Measurements from ENCODE around the gene RABGAP1.

The RABGAP1 gene

DNA sequence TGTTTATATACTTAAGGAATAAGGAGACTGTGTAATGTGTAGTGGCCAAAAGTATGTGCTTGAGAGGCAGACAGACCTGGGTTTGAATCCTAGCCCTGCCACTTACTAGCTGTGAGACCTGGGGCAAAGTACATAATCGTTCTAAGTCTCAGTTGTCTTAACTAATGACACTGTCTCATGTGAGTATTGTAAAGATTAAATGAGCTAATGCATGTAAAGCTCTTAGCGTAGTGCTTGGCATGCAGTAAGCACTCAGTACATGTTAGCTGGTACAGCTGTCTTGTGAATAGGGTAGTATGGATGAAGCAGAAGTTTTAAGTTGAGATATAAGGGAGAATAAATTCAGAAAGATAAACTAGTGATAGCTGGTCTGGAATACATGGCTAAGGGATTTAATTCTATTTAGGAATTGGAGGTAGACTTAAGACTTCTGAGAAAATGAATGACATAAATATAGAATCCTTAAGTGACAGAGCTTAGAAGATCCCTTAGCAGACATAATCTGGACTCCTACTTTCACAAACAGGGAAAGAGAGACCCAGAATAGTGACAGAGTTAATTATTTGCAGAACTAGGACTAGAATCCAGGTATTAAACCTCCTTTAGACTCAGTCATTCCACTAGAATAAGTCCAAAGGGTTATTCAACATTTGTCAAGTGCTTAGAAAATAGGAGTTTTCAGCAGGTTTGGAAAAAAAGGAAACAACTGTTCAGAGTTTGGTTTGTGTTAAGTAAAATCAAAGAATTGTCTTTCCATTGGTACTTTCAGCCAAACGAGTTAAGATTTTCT lies 105.8 kb downstream of the RABGAP1 start:
- DNase-seq (ENCODE audit: low read depth), result no peak

DNA sequence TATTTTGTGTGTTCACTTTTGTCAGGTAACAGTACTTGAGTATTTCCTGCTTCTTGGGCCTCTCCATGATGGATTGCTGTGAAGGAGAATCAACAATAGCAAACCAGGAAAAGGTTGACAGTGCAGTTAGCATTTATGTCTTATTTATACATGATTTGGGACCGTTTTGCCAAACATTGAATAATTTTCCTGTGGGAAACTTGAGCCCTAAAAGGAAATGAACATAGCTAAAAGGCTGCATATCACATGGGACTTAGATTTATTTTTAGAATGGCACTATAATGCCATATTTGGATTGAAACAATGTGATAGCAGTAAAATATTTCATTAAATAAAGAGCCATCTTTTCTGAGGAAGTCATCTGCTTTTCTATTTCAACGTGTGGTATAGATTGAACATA lies 107.9 kb downstream of the RABGAP1 start:
- DNase-seq (ENCODE audit: low read depth), result no peak

GRCh38 chr9:123049589-123050222 lies 108.9 kb downstream of the RABGAP1 start:
- no peak for DNase-seq (ENCODE audit: low read depth)

DNA sequence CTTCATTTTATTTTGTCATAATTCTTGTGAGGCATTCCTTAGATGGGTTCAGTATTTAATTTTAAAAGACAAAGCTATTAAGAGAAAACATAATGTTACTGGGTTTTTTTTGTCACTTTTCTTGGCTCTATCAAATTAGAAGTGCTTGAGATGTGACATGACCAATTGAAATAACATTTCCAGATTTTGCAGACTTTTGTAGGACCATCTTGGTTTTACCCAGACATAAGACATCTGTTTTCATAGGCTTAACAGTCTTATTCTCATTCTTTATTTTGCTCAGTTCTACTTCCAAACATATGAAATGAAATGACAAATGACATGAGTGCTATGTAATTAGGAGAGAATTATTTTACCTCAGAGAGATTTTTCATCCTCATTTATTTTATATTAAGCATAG lies 112.2 kb downstream of the RABGAP1 start:
- DNase-seq (ENCODE audit: low read depth), result no peak

- DNase-seq (ENCODE audit: low read depth), result no peak
These were observed 112.9 kb downstream of the RABGAP1 start for GRCh38 chr9:123053711-123054110.

GRCh38 chr9:123058834-123059233 lies 118.0 kb downstream of the RABGAP1 start:
- no peak for DNase-seq (ENCODE audit: low read depth)

GRCh38 chr9:123059472-123060220 lies 118.8 kb downstream of the RABGAP1 start:
- no peak for DNase-seq (ENCODE audit: low read depth)

DNA sequence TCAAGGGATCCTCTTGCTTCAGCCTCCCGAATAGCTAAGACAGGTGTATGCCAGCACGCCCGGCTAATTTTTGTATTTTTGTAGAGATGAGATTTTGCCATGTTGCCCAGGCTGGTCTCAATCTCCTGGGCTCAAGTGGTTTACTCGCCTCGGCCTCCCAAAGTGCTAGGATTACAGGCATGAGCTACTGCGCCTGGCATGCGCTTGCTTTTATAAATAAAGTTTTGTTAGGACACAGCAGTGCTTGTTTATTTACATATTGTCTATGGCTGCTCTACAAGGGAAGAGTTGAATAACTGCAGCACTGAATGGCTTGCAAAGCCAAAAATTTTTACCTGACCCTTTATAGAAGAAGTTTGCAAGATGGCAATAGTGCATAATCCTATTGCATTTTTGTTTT lies 120.4 kb downstream of the RABGAP1 start:
- no peak for DNase-seq (ENCODE audit: low read depth)

DNA sequence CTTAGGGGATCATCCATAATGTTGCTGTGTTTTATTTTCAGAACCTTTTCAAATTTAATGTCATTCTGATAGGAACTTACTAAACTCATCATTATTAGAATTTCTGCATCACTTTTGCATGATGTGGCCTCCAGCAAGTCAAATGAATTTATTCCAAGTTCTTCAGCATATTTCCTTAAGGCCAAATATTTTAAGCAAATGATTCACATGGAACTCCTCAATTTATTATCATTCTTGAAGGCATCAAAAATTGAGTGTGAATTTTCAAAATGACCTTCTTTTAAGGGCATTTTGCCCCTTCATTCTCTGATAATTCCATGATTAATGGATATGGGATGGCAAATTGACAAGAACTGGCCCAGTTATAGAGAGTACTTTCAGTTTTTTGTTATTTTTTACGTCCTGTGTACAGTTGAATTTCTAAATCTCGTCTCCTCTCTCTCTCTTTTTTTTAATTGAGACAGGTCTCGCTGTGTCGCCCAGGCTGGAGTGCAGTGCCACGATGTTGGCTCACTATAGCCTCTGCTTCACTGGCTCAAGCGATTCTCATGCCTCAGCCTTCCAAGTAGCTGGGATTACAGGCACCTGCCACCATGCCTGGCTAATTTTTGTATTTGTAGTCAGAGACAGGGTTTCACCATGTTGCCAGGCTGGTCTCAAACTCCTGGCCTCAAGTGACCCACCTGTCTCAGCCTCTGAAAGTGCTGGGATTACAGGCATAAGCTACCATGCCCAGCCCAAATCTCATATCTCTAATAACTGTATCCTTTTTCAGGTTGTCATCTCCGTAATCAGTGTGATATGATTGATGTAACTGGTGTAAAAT lies 121.7 kb downstream of the RABGAP1 start:
- DNase-seq (ENCODE audit: low read depth), result no peak

DNA sequence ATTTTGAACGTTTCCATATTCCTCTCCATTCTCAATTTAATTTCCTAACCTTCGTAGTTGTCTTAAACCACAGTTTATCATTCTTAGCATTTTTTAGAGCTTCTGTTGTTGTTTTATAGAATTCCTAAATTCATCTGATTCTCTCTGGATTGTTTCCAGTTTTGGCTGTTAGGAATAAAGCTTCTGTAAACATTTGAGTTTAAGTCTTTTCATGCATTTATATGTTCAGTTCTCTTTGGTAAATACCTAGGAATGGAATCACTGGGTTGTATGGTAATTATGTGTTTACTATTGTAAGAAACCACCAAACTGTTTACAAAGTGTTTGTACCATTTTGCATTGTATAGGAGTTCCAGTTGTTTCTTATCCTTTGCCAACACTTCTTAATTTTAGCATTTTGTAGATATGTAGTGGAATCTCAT lies 122.4 kb downstream of the RABGAP1 start:
- DNase-seq (ENCODE audit: low read depth), result no peak

DNA sequence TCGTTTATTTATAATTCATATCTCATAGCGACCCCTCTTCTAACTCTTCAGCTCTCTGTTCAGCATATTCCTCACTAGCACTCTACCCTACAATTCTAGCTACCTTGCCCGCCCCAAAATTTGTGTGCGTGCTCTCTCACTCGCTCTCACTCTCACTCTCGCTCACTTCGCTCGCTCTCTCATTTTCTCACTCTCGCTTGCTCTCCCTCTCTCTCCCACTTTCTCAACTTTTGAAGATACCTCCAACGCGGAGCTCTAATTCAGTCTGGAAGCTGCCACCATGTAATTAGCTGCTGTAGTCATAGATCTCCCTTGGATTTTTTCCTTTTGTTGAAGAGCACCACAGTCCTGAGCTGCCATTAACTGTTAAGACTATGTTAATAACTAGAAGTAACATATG lies 123.1 kb downstream of the RABGAP1 start:
- no peak for DNase-seq (ENCODE audit: low read depth)

- DNase-seq (ENCODE audit: low read depth), result no peak
These were observed 123.9 kb downstream of the RABGAP1 start for GRCh38 chr9:123064716-123065115.

GRCh38 chr9:123065196-123065595 lies 124.4 kb downstream of the RABGAP1 start:
- no peak for DNase-seq (ENCODE audit: low read depth)

DNA sequence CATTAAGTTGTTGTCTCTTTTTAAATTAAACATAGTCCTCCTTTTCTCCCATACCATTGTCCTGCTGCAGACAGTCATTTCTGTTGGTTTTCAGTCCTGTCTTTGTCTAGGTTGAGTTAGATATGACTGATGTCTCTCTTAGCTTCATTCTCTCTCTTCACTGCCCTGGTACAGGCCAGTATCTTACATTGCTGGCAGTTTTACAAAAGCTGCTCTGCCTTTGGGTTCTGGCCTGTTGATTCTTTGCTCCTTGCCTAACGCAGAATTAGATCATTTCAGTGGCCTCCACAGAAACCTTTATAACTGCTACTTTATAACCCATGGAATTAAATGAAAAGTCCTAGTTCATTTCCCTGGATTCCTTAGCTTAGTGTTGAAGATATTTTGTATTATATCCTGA lies 126.3 kb downstream of the RABGAP1 start:
- no peak for DNase-seq (ENCODE audit: low read depth)

- peak; percentile 72 for DNase-seq (ENCODE audit: low read depth)
These were observed 128.2 kb downstream of the RABGAP1 start for GRCh38 chr9:123069010-123069481.

DNA sequence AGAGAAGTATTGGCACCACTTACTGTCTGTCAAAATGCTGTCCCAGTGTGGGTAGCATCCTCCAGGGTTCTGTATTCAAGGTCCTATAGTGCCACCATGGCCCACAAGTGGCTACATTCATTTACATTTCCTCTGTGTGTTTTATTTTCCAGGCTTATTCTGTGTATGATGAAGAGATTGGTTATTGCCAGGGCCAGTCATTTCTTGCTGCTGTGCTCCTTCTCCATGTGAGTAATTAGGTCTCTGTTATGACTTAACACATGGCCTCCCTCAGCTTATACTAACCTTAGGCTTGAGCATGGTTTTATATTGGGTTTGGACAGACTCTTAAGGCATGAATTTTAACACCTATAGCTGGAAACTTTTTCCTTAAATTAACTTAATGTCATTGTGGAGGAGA lies 129.4 kb downstream of the RABGAP1 start:
- no peak for DNase-seq (ENCODE audit: low read depth)

GRCh38 chr9:123072407-123072995 lies 131.7 kb downstream of the RABGAP1 start:
- DNase-seq (ENCODE audit: low read depth), result no peak

- no peak for DNase-seq (ENCODE audit: low read depth)
These were observed 132.6 kb downstream of the RABGAP1 start for GRCh38 chr9:123073441-123073840.

DNA sequence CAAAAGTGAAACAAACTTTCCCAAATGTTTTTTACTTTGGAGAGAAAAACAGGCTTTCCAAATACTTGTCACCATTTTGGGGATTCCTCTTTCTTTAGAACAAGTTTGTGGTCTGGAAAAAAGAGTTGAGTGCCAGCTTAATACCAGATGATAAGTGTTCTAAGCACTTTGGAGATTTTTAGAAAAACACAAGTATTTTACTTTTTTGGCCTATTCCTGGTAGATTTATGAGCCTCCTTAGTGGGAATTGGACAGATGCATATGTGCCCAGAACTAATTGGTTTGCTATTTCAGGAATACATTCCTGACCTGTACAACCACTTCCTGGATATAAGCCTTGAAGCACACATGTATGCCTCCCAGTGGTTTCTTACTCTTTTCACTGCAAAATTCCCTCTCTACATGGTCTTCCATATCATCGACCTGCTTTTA lies 133.2 kb downstream of the RABGAP1 start:
- DNase-seq (ENCODE audit: low read depth), result no peak

DNA sequence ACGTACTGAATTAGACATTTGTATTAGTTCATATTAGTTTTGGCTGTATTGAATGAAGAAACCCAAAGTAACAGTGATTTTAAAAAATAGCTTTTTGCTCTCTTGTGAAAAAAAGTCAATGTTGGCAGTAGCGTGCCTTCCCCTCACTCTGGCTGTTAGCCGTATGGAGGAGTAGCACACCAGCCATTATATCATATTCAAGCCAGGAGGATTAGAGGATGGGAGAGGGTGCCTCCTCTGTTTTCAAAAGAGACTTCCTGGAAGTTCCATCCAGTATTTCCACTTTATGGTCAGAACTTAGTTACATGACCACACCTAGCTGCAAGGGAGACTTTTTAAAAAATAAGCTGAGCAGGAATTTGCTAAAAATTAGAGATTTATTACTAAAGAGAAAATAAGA lies 133.8 kb downstream of the RABGAP1 start:
- no peak for DNase-seq (ENCODE audit: low read depth)

GRCh38 chr9:123080444-123080843 lies 139.6 kb downstream of the RABGAP1 start:
- no peak for DNase-seq (ENCODE audit: low read depth)

DNA sequence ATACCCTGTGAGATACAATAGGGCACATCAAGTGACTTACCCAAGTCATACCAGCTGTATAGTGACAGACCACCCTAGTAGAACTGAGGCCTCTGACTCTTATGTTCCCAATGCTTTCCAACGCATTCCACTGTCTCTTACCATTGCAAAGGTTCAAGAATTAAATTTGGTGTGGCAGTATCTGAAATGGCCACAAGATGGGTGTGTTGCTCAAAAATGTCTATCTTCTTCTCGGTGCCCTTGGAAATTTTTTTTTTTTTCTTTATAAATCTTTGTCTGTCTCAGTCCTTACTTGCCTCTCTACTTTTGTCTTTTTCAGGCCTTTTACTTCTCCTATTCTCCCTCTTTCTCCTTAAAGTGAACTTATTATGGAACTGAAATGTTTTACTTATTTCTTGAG lies 141.0 kb downstream of the RABGAP1 start:
- DNase-seq (ENCODE audit: low read depth), result no peak

Data from HS-27A (cell line).